ENCODE measurements around the gene ENTREP1.

- TF ChIP-seq CTCF (IDR thresholded peaks at IDR 0.05; ENCODE audit: insufficient read depth, low read length) (no peak), GABPA (IDR thresholded peaks at IDR 0.05; ENCODE audit: low read depth) (no peak), POLR2AphosphoS5 (IDR thresholded peaks at IDR 0.05; ENCODE audit: low read depth) (no peak), REST (IDR thresholded peaks at IDR 0.05; ENCODE audit: insufficient replicate concordance, low read depth) (no peak), SPI1 (IDR thresholded peaks at IDR 0.05; ENCODE audit: borderline replicate concordance, low read depth) (no peak)
Measured at GRCh38 chr9:69429281-69429680, 104.3 kb downstream of the ENTREP1 start.

Measured in HL-60 (cell line).